H1 (cell line): ENCODE data around the gene RGS3. TPM values are rescaled to one million over a fixed set of nuclear protein-coding genes. Genes with fewer than 3 reads are reported as not detected.

ENCODE experiments used
- CTCF ChIA-PET: fragments of 300-600 bp; sonication (Branson Sonifier 250); formaldehyde crosslinking; loops from one replicate; lab custom pipeline; 2021; ENCODE audit not compliant: partially characterized antibody; lab: Charles Lee
- POLR2A ChIA-PET: fragments of 300-600 bp; sonication (Branson Sonifier 250); formaldehyde crosslinking; loops from one replicate; lab custom pipeline; 2021; ENCODE audit warnings: inconsistent platforms; ENCODE audit not compliant: partially characterized antibody; lab: Charles Lee
- DNase-seq, 2 experiments: peaks; one replicate each; pipeline versions ENCODE4 v3.0.0 to v3.0.0-alpha.2; 2010 to 2022; ENCODE audit warnings: low spot score in 2 of 2, low read depth in 1 of 2, mixed read lengths in 1 of 2
- FAIRE-seq: peaks from 2 replicates; lab custom pipeline; 2011; peaks lifted over from hg19 to GRCh38; lab: Jason Lieb, UNC
- H2AFZ ChIP-seq: 2 replicates; pipeline ENCODE4 v1.8.1; 2012; ENCODE audit warnings: low read length, inconsistent platforms
- H2AK5ac ChIP-seq: 2 replicates; pipeline ENCODE4 v1.6.1; 2013; ENCODE audit warnings: low read depth, low read length
- H2BK120ac ChIP-seq: replicated peaks from 2 replicates; pipeline ENCODE3; 2013; ENCODE audit warnings: low read depth, low read length, inconsistent platforms
- H2BK12ac ChIP-seq: 2 replicates; pipeline ENCODE4 v1.6.1; 2013; ENCODE audit warnings: low read depth, low read length
- H2BK15ac ChIP-seq: 2 replicates; pipeline ENCODE4 v1.6.1; 2013; ENCODE audit warnings: low read length
- H2BK20ac ChIP-seq: 2 replicates; pipeline ENCODE4 v1.6.1; 2013; ENCODE audit warnings: low read length
- H2BK5ac ChIP-seq: 2 replicates; pipeline ENCODE4 v1.6.1; 2013; ENCODE audit warnings: low read depth, low read length
- H3K14ac ChIP-seq: 2 replicates; pipeline ENCODE4 v1.6.1; 2013; ENCODE audit warnings: inconsistent platforms; ENCODE audit not compliant: insufficient read length
- H3K18ac ChIP-seq: 2 replicates; pipeline ENCODE4 v1.6.1; 2013; ENCODE audit warnings: low read length; ENCODE audit errors: extremely low read depth
- H3K23ac ChIP-seq: 2 replicates; pipeline ENCODE4 v1.6.1; 2013; ENCODE audit warnings: inconsistent platforms; ENCODE audit not compliant: insufficient read length
- H3K23me2 ChIP-seq: 2 replicates; pipeline ENCODE4 v1.6.1; 2013; ENCODE audit warnings: low read depth, low read length
- H3K27ac ChIP-seq: 2 replicates; pipeline ENCODE4 v1.6.1; 2011; ENCODE audit warnings: low read depth, low read length, inconsistent platforms
- H3K27me3 ChIP-seq, 4 experiments: replicated peaks in 1 of 4; 1 replicate in 1 of 4; 2 replicates in 3 of 4; pipeline versions ENCODE4 v1.6.1 to v1.8.1; 2011 to 2013; ENCODE audit warnings: low read length in 3 of 4, mild to moderate bottlenecking in 3 of 4, inconsistent platforms in 2 of 4, mixed read lengths in 2 of 4, moderate library complexity in 1 of 4; ENCODE audit not compliant: control insufficient read depth in 3 of 4, insufficient read depth in 3 of 4; ENCODE audit errors: extremely low read depth in 1 of 4
- H3K36me3 ChIP-seq, 4 experiments: 2 replicates each; pipeline versions ENCODE4 v1.6.1 to v1.8.1; 2011 to 2013; ENCODE audit warnings: mild to moderate bottlenecking in 4 of 4, low read length in 3 of 4, moderate library complexity in 2 of 4, control low read depth in 1 of 4, inconsistent platforms in 1 of 4; ENCODE audit not compliant: insufficient read depth in 4 of 4, control insufficient read depth in 2 of 4
- H3K4ac ChIP-seq: replicated peaks from 2 replicates; pipeline ENCODE3; 2013; ENCODE audit warnings: low read length, low read depth, mixed read lengths, inconsistent platforms; ENCODE audit not compliant: insufficient read length
- H3K4me1 ChIP-seq, 4 experiments: replicated peaks in 1 of 4; 1 replicate in 1 of 4; 2 replicates in 3 of 4; pipeline versions ENCODE4 v1.6.1 to v1.8.1; 2011 to 2013; ENCODE audit warnings: low read length in 3 of 4, inconsistent platforms in 2 of 4, mixed read lengths in 1 of 4; ENCODE audit not compliant: insufficient read depth in 4 of 4, control insufficient read depth in 3 of 4
- H3K4me2 ChIP-seq, 2 experiments: 2 replicates each; pipeline versions ENCODE4 v1.6.1 to v1.8.1; 2011 to 2013; ENCODE audit warnings: low read depth in 2 of 2, low read length in 2 of 2, control low read depth in 1 of 2, inconsistent platforms in 1 of 2, mild to moderate bottlenecking in 1 of 2; ENCODE audit not compliant: insufficient read depth in 1 of 2
- H3K4me3 ChIP-seq, 4 experiments: fragments of 200-600, 300-600 bp in 1 of 4; sonication (generic), shearing (Covaris generic), sonication (Bioruptor Twin) in 1 of 4; 2 replicates each; pipeline versions ENCODE4 v1.5.1 to v1.8.1; 2011 to 2016; ENCODE audit warnings: low read length in 4 of 4, low read depth in 3 of 4, control low read depth in 2 of 4, inconsistent platforms in 2 of 4, mild to moderate bottlenecking in 2 of 4, mixed read lengths in 1 of 4, moderate library complexity in 1 of 4; ENCODE audit not compliant: insufficient read depth in 2 of 4; ENCODE audit errors: extremely low read depth in 1 of 4
- H3K56ac ChIP-seq: replicated peaks from 2 replicates; pipeline ENCODE3; 2013; ENCODE audit warnings: low read depth, mild to moderate bottlenecking, mixed read lengths, low read length, inconsistent platforms; ENCODE audit not compliant: insufficient read length
- H3K79me1 ChIP-seq: 2 replicates; pipeline ENCODE4 v1.6.1; 2013; ENCODE audit warnings: low read depth, low read length, control low read depth
- H3K79me2 ChIP-seq, 2 experiments: 2 replicates each; pipeline versions ENCODE4 v1.6.1 to v1.8.1; 2012 to 2013; ENCODE audit warnings: low read length in 2 of 2, mild to moderate bottlenecking in 2 of 2, inconsistent platforms in 1 of 2; ENCODE audit not compliant: insufficient read depth in 2 of 2, control insufficient read depth in 1 of 2
- H3K9ac ChIP-seq, 4 experiments: replicated peaks in 1 of 4; 1 replicate in 1 of 4; 2 replicates in 3 of 4; pipeline versions ENCODE4 v1.6.1 to v1.8.1; 2011 to 2013; ENCODE audit warnings: low read depth in 3 of 4, low read length in 3 of 4, control low read depth in 2 of 4, mild to moderate bottlenecking in 2 of 4, moderate library complexity in 2 of 4, inconsistent platforms in 1 of 4; ENCODE audit errors: extremely low read depth in 1 of 4
- H3K9me3 ChIP-seq, 2 experiments: 2 replicates each; pipeline versions ENCODE4 v1.6.1 to v1.8.1; 2012 to 2013; ENCODE audit warnings: mild to moderate bottlenecking in 2 of 2, moderate library complexity in 2 of 2, control low read depth in 1 of 2, inconsistent platforms in 1 of 2, low read depth in 1 of 2, low read length in 1 of 2, mixed read lengths in 1 of 2; ENCODE audit not compliant: insufficient read depth in 2 of 2
- H4K20me1 ChIP-seq, 2 experiments: replicated peaks in 1 of 2; 2 replicates each; pipeline versions ENCODE3 to v1.8.1; 2011 to 2013; ENCODE audit warnings: inconsistent platforms in 2 of 2, low read length in 2 of 2, mild to moderate bottlenecking in 1 of 2; ENCODE audit not compliant: insufficient read depth in 2 of 2, control insufficient read depth in 1 of 2
- H4K5ac ChIP-seq: 2 replicates; pipeline ENCODE4 v1.6.1; 2013; ENCODE audit warnings: low read length, low read depth, mixed read lengths, inconsistent platforms; ENCODE audit not compliant: insufficient read length
- H4K8ac ChIP-seq: 2 replicates; pipeline ENCODE4 v1.8.0; 2013; ENCODE audit warnings: mild to moderate bottlenecking, moderate library complexity, low read length, inconsistent platforms; ENCODE audit not compliant: insufficient read depth; ENCODE audit errors: extremely low read depth
- H4K91ac ChIP-seq: replicated peaks from 2 replicates; pipeline ENCODE3; 2013; ENCODE audit warnings: low read length, mixed read lengths, inconsistent platforms; ENCODE audit not compliant: insufficient read length
- ASH2L ChIP-seq: fragments of 200-600, 300-600 bp; sonication (generic); IDR thresholded peaks from one replicate; pipeline ENCODE4 v1.7.1; 2017; ENCODE audit warnings: low read length
- BACH1 ChIP-seq: IDR thresholded peaks from 2 replicates; pipeline ENCODE4 v1.6.1; 2012; ENCODE audit warnings: low read length, improper control_type of control experiment
- CBX5 ChIP-seq: fragments of 300-800, 300-1000 bp; sonication (generic); IDR thresholded peaks from 2 replicates; pipeline ENCODE4 v1.7.1; 2016; ENCODE audit warnings: antibody characterized with exemption, low read length, low read depth
- CHD2 ChIP-seq: IDR thresholded peaks from 2 replicates; pipeline ENCODE4 v1.6.1; 2012; ENCODE audit warnings: low read length, improper control_type of control experiment
- KDM5A ChIP-seq: fragments of 200-600 bp; IDR thresholded peaks from 2 replicates; pipeline ENCODE4 v1.7.1; 2012; ENCODE audit warnings: mild to moderate bottlenecking, low read length, inconsistent platforms, mixed read lengths
- PHF8 ChIP-seq: fragments of 200-600 bp; sonication (generic); conservative IDR thresholded peaks from 2 replicates; pipeline ENCODE4 v1.7.1; 2012; ENCODE audit warnings: low read depth, mild to moderate bottlenecking, inconsistent platforms, low read length, moderate library complexity
- POLR2AphosphoS5 ChIP-seq: IDR thresholded peaks from 2 replicates; pipeline ENCODE4 v1.6.1; 2011; ENCODE audit warnings: low read depth, low read length
- POU5F1 ChIP-seq: IDR thresholded peaks from 2 replicates; pipeline ENCODE4 v1.6.1; 2011; ENCODE audit warnings: low read depth, mild to moderate bottlenecking, low read length, moderate library complexity
- RAD21 ChIP-seq, 2 experiments: IDR thresholded peaks in 1 of 2; conservative IDR thresholded peaks in 1 of 2; 2 replicates each; pipeline ENCODE4 v1.6.1; 2011; ENCODE audit warnings: low read depth in 2 of 2, low read length in 2 of 2, improper control_type of control experiment in 1 of 2, inconsistent platforms in 1 of 2, mild to moderate bottlenecking in 1 of 2, moderate library complexity in 1 of 2
- SIX5 ChIP-seq: IDR thresholded peaks from 2 replicates; pipeline ENCODE4 v1.6.1; 2011; ENCODE audit warnings: mild to moderate bottlenecking, low read depth, low read length
- SUZ12 ChIP-seq: fragments of 200-600 bp; sonication (generic); IDR thresholded peaks from 2 replicates; pipeline ENCODE4 v1.6.1; 2012; ENCODE audit warnings: mild to moderate bottlenecking, inconsistent platforms, low read length, moderate library complexity, mixed read lengths
- WGBS, 2 experiments: shearing (Covaris generic) in 1 of 2; methylation state at CpG; one replicate each; pipeline versions ENCODE4 v1.1.6 to v1.1.7; 2013 to 2015; ENCODE audit warnings: low lambda C conversion rate in 2 of 2, mixed read lengths in 2 of 2, inconsistent platforms in 1 of 2, low coverage in 1 of 2, missing lambda C conversion rate in 1 of 2; ENCODE audit not compliant: insufficient replicate concordance in 2 of 2, insufficient coverage in 1 of 2, insufficient read length in 1 of 2; ENCODE audit errors: extremely low coverage in 1 of 2, missing lambda C conversion rate in 1 of 2; 5-methylcytosine and 5-hydroxymethylcytosine counted together
- polyA plus RNA-seq, 7 experiments: library from polyadenylated mRNA; depleted of rRNA in 3 of 7; stranded (reverse) in 5 of 7; unstranded in 2 of 7; fragments of >200 nt in 5 of 7; fragments of 200-250 nt in 2 of 7; gene quantifications; 1 replicate in 5 of 7; 2 replicates in 1 of 7; 4 replicates in 1 of 7; pipeline versions ENCODE4 v1.2.1 to v1.2.3, GENCODE V29; 2011 to 2013; ENCODE audit warnings: missing spikeins in 2 of 7, mixed read lengths in 2 of 7
- total RNA-seq: library from RNA; stranded (reverse); fragmentation: NEBNext Ultra II Directional; extraction: Animal tissue kit (Norgen Biotek cat#: 25700); gene quantifications from 2 replicates; pipeline ENCODE4 v1.2.1, GENCODE V29; 2021
- TF ChIP-seq, protein P1 (sequence below): IDR thresholded peaks from 2 replicates; pipeline ENCODE4 v1.6.1; 2012; ENCODE audit warnings: inconsistent platforms

The RGS3 gene
- total and polyA plus RNA-seq, 2 of the 8 experiments (the other 6 are each of a cell fraction or from before 2014, with no cell fraction given) = 12.6 to 18.2 TPM

- H3K27me3 ChIP-seq = no peaks in the 10 kb centered on the region
- H3K36me3 ChIP-seq = no peaks in the 10 kb centered on the region
- no peaks in the 10 kb centered on the region for H3K79me1 ChIP-seq
- no peak overlapping the region for H3K9ac ChIP-seq
- H4K5ac ChIP-seq = no peak overlapping the region
- 96% methylated on average over 8 of the region's 8 CpGs; no CpG with 5 or more reads in 1 of the 2 experiments for WGBS, 2 experiments
- no peak overlapping the region for H3K23ac ChIP-seq
- H2BK12ac ChIP-seq = no peak overlapping the region
- no peak overlapping the region for H3K27ac ChIP-seq
- no peak overlapping the region for H2BK5ac ChIP-seq
- TF ChIP-seq SUZ12 (no peak), CBX5 (no peak), POU5F1 (no peak), RAD21 (IDR thresholded peaks at IDR 0.05 in 1 of 2, conservative IDR thresholded peaks at IDR 0.05 in 1 of 2; ENCODE audit: low read depth in 2 of 2, low read length in 2 of 2) (no peak), ASH2L (no peak), CHD2 (no peak), KDM5A (no peak), SIX5 (no peak), BACH1 (no peak), PHF8 (no peak), POLR2AphosphoS5 (no peak)
- TF ChIP-seq, protein P1, sequence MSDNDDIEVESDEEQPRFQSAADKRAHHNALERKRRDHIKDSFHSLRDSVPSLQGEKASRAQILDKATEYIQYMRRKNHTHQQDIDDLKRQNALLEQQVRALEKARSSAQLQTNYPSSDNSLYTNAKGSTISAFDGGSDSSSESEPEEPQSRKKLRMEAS = no peak
- ChIA-PET POLR2A (no interaction called here), CTCF (interaction anchor here (1.0 to 2.2 kb wide), 8 partner anchors 11 to 151 kb away, joined by 3 to 8 read pairs (median 4); no protein-coding TSS in a partner anchor)
- H4K91ac ChIP-seq = no peak overlapping the region
- no peak overlapping the region for H3K4me3 ChIP-seq
- no peaks in the 10 kb centered on the region for H3K9me3 ChIP-seq
- H4K8ac ChIP-seq = no peak overlapping the region
- no peak overlapping the region for H2BK120ac ChIP-seq
- no peak overlapping the region for H3K4ac ChIP-seq
- H3K4me1 ChIP-seq = peaks cover 0 to 15% (median 4%) of the 10 kb centered on the region in 4 experiments; a peak in 5 of 7 replicates
- H3K79me2 ChIP-seq = no peaks in the 10 kb centered on the region
- no peak overlapping the region for H3K4me2 ChIP-seq
- H3K14ac ChIP-seq = no peak overlapping the region
- DNase-seq (no peak), FAIRE-seq (no peak)
- no peak overlapping the region for H2AFZ ChIP-seq
- H3K56ac ChIP-seq = no peak overlapping the region
- H3K18ac ChIP-seq = no peak overlapping the region
- no peak overlapping the region for H2BK15ac ChIP-seq
- H4K20me1 ChIP-seq = no peaks in the 10 kb centered on the region
- H2AK5ac ChIP-seq = no peak overlapping the region
- no peak overlapping the region for H2BK20ac ChIP-seq
- no peaks in the 10 kb centered on the region for H3K23me2 ChIP-seq
These were observed 70.1 kb downstream of the RGS3 start for GRCh38 chr9:113533335-113534225.
